ENCODE measurements around the gene PRKN.

PRKN gene

GRCh38 chr6:161299726-161300125 lies 1427.8 kb downstream of the PRKN start:
- no peak overlapping the region for H3K27ac Mint-ChIP-seq
- DNase-seq: no peak

More at GRCh38 chr6:161299726-161300125, 1427.8 kb downstream of the PRKN start:
- Mint-ChIP-seq H3K27me3 (ENCODE audit: low read depth, poor library complexity) (no peaks in the 10 kb centered on the region), H3K9me3 (peaks cover 39% of the 10 kb centered on the region), H3K4me1 (no peaks in the 10 kb centered on the region), H3K4me3 (no peak overlapping the region), H3K36me3 (ENCODE audit: low read depth) (no peaks in the 10 kb centered on the region)
- no peak for TF ChIP-seq CTCF (IDR thresholded peaks at IDR 0.05)

Measured in nephron progenitor cell (in vitro differentiated cells).